Mesenchymal stem cell (in vitro differentiated cells and primary cell): ENCODE data around the gene DIAPH2.

Experiments used
- DNase-seq: peaks from one replicate; pipeline ENCODE4 v3.0.0-alpha.2; 2013
- H2AFZ ChIP-seq: one replicate; pipeline ENCODE4 v1.6.1; 2013; ENCODE audit warnings: low read depth, mild to moderate bottlenecking, control low read depth, inconsistent platforms, low read length, moderate library complexity
- H2AK5ac ChIP-seq: 2 replicates; pipeline ENCODE4 v1.6.1; 2013; ENCODE audit warnings: low read length, moderate library complexity, mild to moderate bottlenecking, inconsistent platforms; ENCODE audit not compliant: severe bottlenecking
- H2BK120ac ChIP-seq: one replicate; pipeline ENCODE4 v1.6.1; 2013; ENCODE audit warnings: low read depth, mild to moderate bottlenecking, inconsistent platforms, low read length, moderate library complexity
- H2BK12ac ChIP-seq, 2 experiments: one replicate each; pipeline ENCODE4 v1.6.1; 2013; ENCODE audit warnings: inconsistent platforms in 2 of 2, low read length in 2 of 2, mild to moderate bottlenecking in 2 of 2, moderate library complexity in 2 of 2, control low read depth in 1 of 2
- H2BK15ac ChIP-seq: one replicate; pipeline ENCODE4 v1.6.1; 2013; ENCODE audit warnings: mild to moderate bottlenecking, low read depth, inconsistent platforms; ENCODE audit not compliant: poor library complexity, severe bottlenecking
- H2BK5ac ChIP-seq: 2 replicates; pipeline ENCODE4 v1.6.1; 2013; ENCODE audit warnings: low read depth, mild to moderate bottlenecking, low read length, control low read depth, inconsistent platforms; ENCODE audit not compliant: poor library complexity, severe bottlenecking
- H3K14ac ChIP-seq, 2 experiments: one replicate each; pipeline ENCODE4 v1.6.1; 2013; ENCODE audit warnings: inconsistent platforms in 2 of 2, low read length in 2 of 2, control low read depth in 1 of 2, mild to moderate bottlenecking in 1 of 2, moderate library complexity in 1 of 2
- H3K18ac ChIP-seq, 2 experiments: one replicate each; pipeline ENCODE4 v1.6.1; 2013; ENCODE audit warnings: inconsistent platforms in 2 of 2, low read length in 2 of 2, control low read depth in 1 of 2, low read depth in 1 of 2, mild to moderate bottlenecking in 1 of 2
- H3K23ac ChIP-seq, 2 experiments: one replicate each; pipeline ENCODE4 v1.6.1; 2013; ENCODE audit warnings: inconsistent platforms in 2 of 2, low read length in 2 of 2, mild to moderate bottlenecking in 2 of 2, moderate library complexity in 2 of 2, control low read depth in 1 of 2
- H3K27ac ChIP-seq: 2 replicates; pipeline ENCODE4 v1.5.1; 2013; ENCODE audit warnings: mild to moderate bottlenecking, moderate library complexity, low read length, control low read depth, inconsistent platforms; ENCODE audit not compliant: poor library complexity, severe bottlenecking
- H3K27me3 ChIP-seq, 2 experiments: 2 replicates each; pipeline versions ENCODE4 v1.6.1 to v1.7.0; 2013; ENCODE audit warnings: low read length in 2 of 2, mild to moderate bottlenecking in 2 of 2, moderate library complexity in 2 of 2, control low read depth in 1 of 2, inconsistent platforms in 1 of 2; ENCODE audit not compliant: control insufficient read depth in 1 of 2, insufficient read depth in 1 of 2
- H3K36me3 ChIP-seq, 2 experiments: 2 replicates each; pipeline versions ENCODE4 v1.6.1 to v1.7.0; 2013; ENCODE audit warnings: low read length in 2 of 2, control low read depth in 1 of 2, inconsistent platforms in 1 of 2, low read depth in 1 of 2, mild to moderate bottlenecking in 1 of 2; ENCODE audit not compliant: insufficient read depth in 2 of 2, control insufficient read depth in 1 of 2
- H3K4ac ChIP-seq, 2 experiments: one replicate each; pipeline ENCODE4 v1.6.1; 2013; ENCODE audit warnings: inconsistent platforms in 2 of 2, low read length in 2 of 2, mild to moderate bottlenecking in 2 of 2, moderate library complexity in 2 of 2, control low read depth in 1 of 2, low read depth in 1 of 2
- H3K4me1 ChIP-seq: 2 replicates; pipeline ENCODE4 v1.6.1; 2013; ENCODE audit warnings: low read depth, low read length, control low read depth; ENCODE audit not compliant: control insufficient read depth, insufficient read depth
- H3K4me2 ChIP-seq: 2 replicates; pipeline ENCODE4 v1.6.1; 2013; ENCODE audit warnings: low read length, mild to moderate bottlenecking, inconsistent platforms; ENCODE audit not compliant: poor library complexity, severe bottlenecking
- H3K4me3 ChIP-seq, 2 experiments: 2 replicates each; pipeline versions ENCODE4 v1.5.1 to v1.7.0; 2013; ENCODE audit warnings: low read length in 2 of 2, mild to moderate bottlenecking in 2 of 2, control low read depth in 1 of 2, low read depth in 1 of 2; ENCODE audit not compliant: insufficient read depth in 1 of 2
- H3K79me1 ChIP-seq: replicated peaks from 2 replicates; pipeline ENCODE4 v1.6.1; 2013; ENCODE audit warnings: mild to moderate bottlenecking, control low read depth, low read length, inconsistent platforms; ENCODE audit not compliant: poor library complexity, severe bottlenecking
- H3K9ac ChIP-seq: 2 replicates; pipeline ENCODE4 v1.7.0; 2013; ENCODE audit warnings: mild to moderate bottlenecking, low read length, moderate library complexity
- H3K9me3 ChIP-seq: 2 replicates; pipeline ENCODE4 v1.7.0; 2013; ENCODE audit warnings: mild to moderate bottlenecking, low read length; ENCODE audit not compliant: control insufficient read depth
- H4K8ac ChIP-seq: one replicate; pipeline ENCODE4 v1.6.1; 2013; ENCODE audit warnings: inconsistent platforms, mild to moderate bottlenecking, low read length, moderate library complexity
- H4K91ac ChIP-seq: one replicate; pipeline ENCODE4 v1.6.1; 2013; ENCODE audit warnings: mild to moderate bottlenecking, low read length, inconsistent platforms
- WGBS: methylation state at CpG from one replicate; pipeline ENCODE4 v1.1.7; 2013; ENCODE audit warnings: mixed read lengths; 5-methylcytosine and 5-hydroxymethylcytosine counted together

DIAPH2 gene

GRCh38 chrX:97021680-97022079 is 337.0 kb downstream of the DIAPH2 start:
- H3K79me1 ChIP-seq, result no peaks in the 10 kb centered on the region
- no peak overlapping the region for H2AK5ac ChIP-seq
- no CpG with 5 or more reads among the region's 3 CpGs for WGBS
- no peak overlapping the region for H4K91ac ChIP-seq
- H3K4me2 ChIP-seq, result no peak overlapping the region
- no peak overlapping the region for H4K8ac ChIP-seq
- H3K4me1 ChIP-seq, result no peaks in the 10 kb centered on the region
- no peak overlapping the region for H2BK15ac ChIP-seq
- no peak overlapping the region for H3K4ac ChIP-seq
- H2BK12ac ChIP-seq, result no peak overlapping the region
- no peak overlapping the region for H3K18ac ChIP-seq
- H2BK120ac ChIP-seq, result no peak overlapping the region
- H3K14ac ChIP-seq, result no peak overlapping the region
- H2BK5ac ChIP-seq, result no peak overlapping the region
- no peak overlapping the region for H2AFZ ChIP-seq
- H3K27ac ChIP-seq, result no peak overlapping the region
- no peaks in the 10 kb centered on the region for H3K36me3 ChIP-seq
- H3K23ac ChIP-seq, result no peak overlapping the region
- no peaks in the 10 kb centered on the region for H3K27me3 ChIP-seq
- H3K4me3 ChIP-seq, result no peak overlapping the region
- peak; percentile 34 for DNase-seq
- no peak overlapping the region for H3K9ac ChIP-seq
- no peaks in the 10 kb centered on the region for H3K9me3 ChIP-seq

DNA sequence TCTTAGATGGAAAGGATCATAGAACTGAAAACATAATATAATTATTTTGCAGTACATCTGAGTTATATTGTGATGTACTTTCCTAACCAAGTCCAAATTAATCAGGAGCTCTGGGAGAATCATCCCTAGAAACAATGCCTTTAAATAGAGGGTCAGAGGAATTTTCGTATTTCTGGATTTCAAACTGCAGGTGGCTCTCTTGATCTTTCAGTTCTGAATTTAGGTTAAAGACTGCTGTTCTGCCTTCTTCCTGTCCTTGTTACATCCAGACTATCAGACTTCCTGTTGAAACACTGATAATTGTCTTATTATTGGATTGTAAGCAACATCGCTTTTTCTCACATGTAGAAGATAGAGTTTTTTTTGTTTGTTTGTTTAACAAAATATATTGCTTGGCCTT is 341.8 kb downstream of the DIAPH2 start:
- WGBS, result no CpG with 5 or more reads among the region's 2 CpGs
- Histone ChIP-seq H4K91ac (no peak overlapping the region), H3K9me3 (no peaks in the 10 kb centered on the region), H2AFZ (no peak overlapping the region), H3K23ac (no peak overlapping the region), H2BK15ac (no peak overlapping the region), H3K4me2 (no peak overlapping the region), H3K4ac (no peak overlapping the region), H2BK5ac (no peak overlapping the region), H3K18ac (no peak overlapping the region), H4K8ac (no peak overlapping the region), H3K27me3 (no peaks in the 10 kb centered on the region), H3K27ac (no peak overlapping the region), H3K9ac (no peak overlapping the region), H2BK12ac (no peak overlapping the region), H3K14ac (no peak overlapping the region), H3K36me3 (no peaks in the 10 kb centered on the region), H3K4me1 (no peaks in the 10 kb centered on the region), H2BK120ac (no peak overlapping the region), H2AK5ac (no peak overlapping the region), H3K4me3 (no peak overlapping the region), H3K79me1 (no peaks in the 10 kb centered on the region)
- peak; percentile 18 for DNase-seq

- Histone ChIP-seq H3K27ac (no peak overlapping the region), H3K36me3 (no peaks in the 10 kb centered on the region), H3K27me3 (no peaks in the 10 kb centered on the region), H3K4me3 (no peak overlapping the region), H2AK5ac (no peak overlapping the region), H3K23ac (no peak overlapping the region), H4K8ac (no peak overlapping the region), H3K4me2 (no peak overlapping the region), H4K91ac (no peak overlapping the region), H3K14ac (no peak overlapping the region), H3K9me3 (no peaks in the 10 kb centered on the region), H3K79me1 (no peaks in the 10 kb centered on the region), H3K4ac (no peak overlapping the region), H2BK5ac (no peak overlapping the region), H2BK15ac (no peak overlapping the region), H3K9ac (no peak overlapping the region), H2AFZ (no peak overlapping the region), H2BK12ac (no peak overlapping the region), H3K18ac (no peak overlapping the region), H3K4me1 (no peaks in the 10 kb centered on the region), H2BK120ac (no peak overlapping the region)
- DNase-seq, result no peak
- 90% methylated on average over 1 of the region's 6 CpGs for WGBS
Measured at GRCh38 chrX:97027384-97027922, 342.8 kb downstream of the DIAPH2 start.

GRCh38 chrX:97030463-97030862 is 345.8 kb downstream of the DIAPH2 start:
- H3K4ac ChIP-seq, result no peak overlapping the region

More at GRCh38 chrX:97030463-97030862, 345.8 kb downstream of the DIAPH2 start:
- no CpG with 5 or more reads among the region's 2 CpGs for WGBS
- no peak for DNase-seq
- Histone ChIP-seq H2BK15ac (no peak overlapping the region), H4K8ac (no peak overlapping the region), H2BK12ac (no peak overlapping the region), H3K23ac (no peak overlapping the region), H2BK5ac (no peak overlapping the region), H2BK120ac (no peak overlapping the region), H2AFZ (no peak overlapping the region), H4K91ac (no peak overlapping the region), H3K27me3 (no peaks in the 10 kb centered on the region), H3K4me1 (no peaks in the 10 kb centered on the region), H3K4me2 (no peak overlapping the region), H3K9me3 (no peaks in the 10 kb centered on the region), H3K4me3 (no peak overlapping the region), H3K9ac (no peak overlapping the region), H3K18ac (no peak overlapping the region), H3K79me1 (no peaks in the 10 kb centered on the region), H3K27ac (no peak overlapping the region), H2AK5ac (no peak overlapping the region), H3K36me3 (no peaks in the 10 kb centered on the region), H3K14ac (no peak overlapping the region)
